ENCODE data around the gene LRP8. TPM values are rescaled to one million over a fixed set of nuclear protein-coding genes. Genes with fewer than 3 reads are reported as not detected.

The LRP8 gene
- polyA plus RNA-seq, 2 of the 4 experiments (the other 2 are of a cell fraction): 32.6 to 46.1 TPM

DNA sequence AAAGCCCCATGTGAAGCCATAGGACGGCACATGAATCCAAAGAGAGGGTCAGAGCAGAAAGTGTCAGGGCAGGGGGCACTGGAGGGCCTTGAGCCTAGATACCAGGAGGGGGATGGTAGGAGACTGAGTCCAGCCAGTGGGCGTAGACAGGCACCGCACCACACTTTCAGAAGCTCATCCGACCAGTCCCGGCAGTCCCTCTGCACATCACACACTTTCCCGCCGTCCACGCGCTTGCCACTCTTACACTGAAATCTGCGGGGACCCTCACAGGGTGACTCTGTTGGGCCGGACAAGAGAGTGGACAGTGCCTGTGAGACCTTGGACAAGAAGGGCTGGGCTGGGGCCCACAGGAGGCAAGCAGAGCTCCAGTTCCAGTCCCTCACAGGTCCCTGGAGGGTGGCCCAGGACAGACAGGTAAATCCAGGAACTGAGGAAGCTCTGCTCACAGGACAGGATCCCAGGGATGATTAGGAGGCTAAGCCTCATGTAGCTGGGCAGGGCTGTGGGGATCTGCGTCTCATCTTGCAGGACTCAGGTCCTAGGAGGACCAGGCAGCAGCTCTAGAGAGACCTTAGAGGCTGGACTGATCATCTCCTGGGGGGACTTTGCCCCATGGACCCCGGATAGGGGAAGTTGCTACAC, 53.2 kb downstream of the LRP8 start:
- TF ChIP-seq, protein P1, sequence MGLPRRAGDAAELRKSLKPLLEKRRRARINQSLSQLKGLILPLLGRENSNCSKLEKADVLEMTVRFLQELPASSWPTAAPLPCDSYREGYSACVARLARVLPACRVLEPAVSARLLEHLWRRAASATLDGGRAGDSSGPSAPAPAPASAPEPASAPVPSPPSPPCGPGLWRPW (IDR thresholded peaks at IDR 0.05): no peak
- TF ChIP-seq MYC (IDR thresholded peaks at IDR 0.05; ENCODE audit: borderline replicate concordance, low read length): no peak
- no peak for TF ChIP-seq RAD21 (conservative IDR thresholded peaks at IDR 0.05 in 1 of 2, IDR thresholded peaks at IDR 0.05 in 1 of 2)
- no peak for TF ChIP-seq FOSL2 (IDR thresholded peaks at IDR 0.05)
- TF ChIP-seq FOSL2 (CRISPR knock-in tag; IDR thresholded peaks at IDR 0.05): no peak
- CTCF ChIA-PET: interaction anchor here (1.6 to 13.2 kb wide), 2 partner anchors 10 to 119 kb away, joined by 5 to 244 read pairs; no protein-coding TSS in a partner anchor
- 97% methylated on average over 7 of the region's 13 CpGs for WGBS (ENCODE audit: missing lambda C conversion rate)
- no peak overlapping the region for H3K4me3 ChIP-seq
- DNase-seq (ENCODE audit: low read depth in 1 of 2, low spot score in 1 of 2): no peak
- no peak overlapping the region for H3K4me2 ChIP-seq
- no peak overlapping the region for H3K27ac ChIP-seq
- ATAC-seq: no peak
- POLR2A ChIA-PET: no interaction called here
- FAIRE-seq: no peak
- no peaks in the 10 kb centered on the region for H3K9me3 ChIP-seq
- no peaks in the 10 kb centered on the region for H3K4me1 ChIP-seq

DNA sequence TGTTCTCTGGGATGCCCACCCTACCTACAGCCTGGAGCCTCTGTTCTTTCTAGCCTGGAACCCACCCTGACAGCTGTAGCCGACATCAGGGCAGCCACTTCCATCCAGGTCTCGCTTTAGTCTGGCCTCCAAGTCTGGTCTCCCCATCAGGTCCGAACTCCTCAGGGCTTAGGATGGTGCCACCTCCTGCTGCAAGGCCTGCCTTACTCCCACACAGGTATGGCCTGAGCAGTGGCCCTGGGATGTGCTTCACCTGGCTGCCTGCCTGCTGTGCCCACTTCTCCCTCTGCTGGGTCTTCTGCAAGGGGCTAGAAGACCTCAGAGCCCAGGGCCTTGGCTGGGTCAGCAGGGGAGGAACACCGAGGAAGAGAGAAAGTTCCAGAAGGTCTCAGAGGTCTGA, 53.8 kb downstream of the LRP8 start:
- WGBS (ENCODE audit: missing lambda C conversion rate): 84% methylated on average over 2 of the region's 4 CpGs
- ChIA-PET CTCF (interaction anchor here (13.2 kb wide), 1 partner anchor 120 kb away, joined by 244 read pairs; no protein-coding TSS in a partner anchor), POLR2A (no interaction called here)
- Histone ChIP-seq H3K27ac (no peak overlapping the region), H3K4me2 (no peak overlapping the region), H3K9me3 (no peaks in the 10 kb centered on the region), H3K4me1 (no peaks in the 10 kb centered on the region), H3K4me3 (no peak overlapping the region)
- ATAC-seq (no peak), FAIRE-seq (no peak), DNase-seq (ENCODE audit: low read depth in 1 of 2, low spot score in 1 of 2) (no peak)
- TF ChIP-seq EP300 (IDR thresholded peaks at IDR 0.05): no peak
- TF ChIP-seq KDM5A (IDR thresholded peaks at IDR 0.05): no peak
- TF ChIP-seq JUN (IDR thresholded peaks at IDR 0.05): no peak
- TF ChIP-seq HEYL (CRISPR knock-in tag; IDR thresholded peaks at IDR 0.05): no peak
- TF ChIP-seq CBX2 (IDR thresholded peaks at IDR 0.05; ENCODE audit: borderline replicate concordance, low read depth): no peak
- no peak for TF ChIP-seq CHD4 (IDR thresholded peaks at IDR 0.05; ENCODE audit: borderline replicate concordance)
- TF ChIP-seq, protein P2, sequence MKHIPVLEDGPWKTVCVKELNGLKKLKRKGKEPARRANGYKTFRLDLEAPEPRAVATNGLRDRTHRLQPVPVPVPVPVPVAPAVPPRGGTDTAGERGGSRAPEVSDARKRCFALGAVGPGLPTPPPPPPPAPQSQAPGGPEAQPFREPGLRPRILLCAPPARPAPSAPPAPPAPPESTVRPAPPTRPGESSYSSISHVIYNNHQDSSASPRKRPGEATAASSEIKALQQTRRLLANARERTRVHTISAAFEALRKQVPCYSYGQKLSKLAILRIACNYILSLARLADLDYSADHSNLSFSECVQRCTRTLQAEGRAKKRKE (CRISPR knock-in tag; IDR thresholded peaks at IDR 0.05; ENCODE audit: low read depth): no peak
- no peak for TF ChIP-seq HOXA7 (CRISPR knock-in tag; IDR thresholded peaks at IDR 0.05)
- TF ChIP-seq, protein P3, sequence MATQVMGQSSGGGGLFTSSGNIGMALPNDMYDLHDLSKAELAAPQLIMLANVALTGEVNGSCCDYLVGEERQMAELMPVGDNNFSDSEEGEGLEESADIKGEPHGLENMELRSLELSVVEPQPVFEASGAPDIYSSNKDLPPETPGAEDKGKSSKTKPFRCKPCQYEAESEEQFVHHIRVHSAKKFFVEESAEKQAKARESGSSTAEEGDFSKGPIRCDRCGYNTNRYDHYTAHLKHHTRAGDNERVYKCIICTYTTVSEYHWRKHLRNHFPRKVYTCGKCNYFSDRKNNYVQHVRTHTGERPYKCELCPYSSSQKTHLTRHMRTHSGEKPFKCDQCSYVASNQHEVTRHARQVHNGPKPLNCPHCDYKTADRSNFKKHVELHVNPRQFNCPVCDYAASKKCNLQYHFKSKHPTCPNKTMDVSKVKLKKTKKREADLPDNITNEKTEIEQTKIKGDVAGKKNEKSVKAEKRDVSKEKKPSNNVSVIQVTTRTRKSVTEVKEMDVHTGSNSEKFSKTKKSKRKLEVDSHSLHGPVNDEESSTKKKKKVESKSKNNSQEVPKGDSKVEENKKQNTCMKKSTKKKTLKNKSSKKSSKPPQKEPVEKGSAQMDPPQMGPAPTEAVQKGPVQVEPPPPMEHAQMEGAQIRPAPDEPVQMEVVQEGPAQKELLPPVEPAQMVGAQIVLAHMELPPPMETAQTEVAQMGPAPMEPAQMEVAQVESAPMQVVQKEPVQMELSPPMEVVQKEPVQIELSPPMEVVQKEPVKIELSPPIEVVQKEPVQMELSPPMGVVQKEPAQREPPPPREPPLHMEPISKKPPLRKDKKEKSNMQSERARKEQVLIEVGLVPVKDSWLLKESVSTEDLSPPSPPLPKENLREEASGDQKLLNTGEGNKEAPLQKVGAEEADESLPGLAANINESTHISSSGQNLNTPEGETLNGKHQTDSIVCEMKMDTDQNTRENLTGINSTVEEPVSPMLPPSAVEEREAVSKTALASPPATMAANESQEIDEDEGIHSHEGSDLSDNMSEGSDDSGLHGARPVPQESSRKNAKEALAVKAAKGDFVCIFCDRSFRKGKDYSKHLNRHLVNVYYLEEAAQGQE (IDR thresholded peaks at IDR 0.05): no peak
- no peak for TF ChIP-seq ZNF302 (CRISPR knock-in tag; IDR thresholded peaks at IDR 0.05)
- TF ChIP-seq KDM1A (IDR thresholded peaks at IDR 0.05; ENCODE audit: low read depth): no peak
- TF ChIP-seq HOXB13 (CRISPR knock-in tag; IDR thresholded peaks at IDR 0.05; ENCODE audit: low read depth): no peak
- no peak for TF ChIP-seq CHD2 (IDR thresholded peaks at IDR 0.05; ENCODE audit: low read length, partially characterized antibody)
- TF ChIP-seq RNF2 (IDR thresholded peaks at IDR 0.05; ENCODE audit: borderline replicate concordance, low read depth): no peak
- TF ChIP-seq FOSB (CRISPR knock-in tag; IDR thresholded peaks at IDR 0.05): no peak
- TF ChIP-seq NPAS2 (CRISPR knock-in tag; IDR thresholded peaks at IDR 0.05; ENCODE audit: borderline replicate concordance): no peak
